ENCODE measurements around the gene DGUOK. TPM values are rescaled to one million over a fixed set of nuclear protein-coding genes. Genes with fewer than 3 reads are reported as not detected.
"Not testable (repeated sequence)": the region's sequence is repeated elsewhere in the genome, so short reads cannot be mapped to it uniquely, and the experiment has no call there.

The DGUOK gene
- total RNA-seq, 1 experiment from 2014 or later = 130 TPM

DNA sequence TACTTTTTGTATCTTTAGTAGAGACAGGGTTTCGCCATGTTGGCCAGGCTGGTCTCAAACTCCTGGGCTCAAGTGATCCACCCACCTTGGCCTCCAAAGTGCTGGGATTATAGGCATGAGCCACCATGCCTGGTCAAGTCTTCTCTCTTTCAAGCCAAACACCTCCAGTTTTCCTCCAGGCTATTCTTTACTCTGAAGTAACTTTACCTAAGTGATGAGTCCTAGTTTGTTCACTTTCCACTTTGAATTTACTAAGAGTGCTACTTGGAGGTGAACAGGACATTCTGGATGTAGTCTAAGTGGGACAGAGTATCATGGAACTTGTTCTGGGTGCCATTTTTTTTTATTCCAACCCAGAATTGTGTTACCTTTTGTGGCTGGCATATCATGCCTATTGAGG, 13.4 kb downstream of the DGUOK start:
- H3K9me2 ChIP-seq (replicated peaks; ENCODE audit: insufficient read depth, low read length); H3K4me3 ChIP-seq (ENCODE audit: low read length); H3K4me1 ChIP-seq (ENCODE audit: low read length); H3K9me3 ChIP-seq (ENCODE audit: low read length); H3K27me3 ChIP-seq (ENCODE audit: low read length); H2AFZ ChIP-seq (ENCODE audit: low read length); H3K9ac ChIP-seq (ENCODE audit: low read length); DNase-seq; H3K27ac ChIP-seq (ENCODE audit: low read length); H3K4me2 ChIP-seq (ENCODE audit: low read depth, low read length, poor library complexity, severe bottlenecking): not testable (repeated sequence)
- H4K20me1 ChIP-seq (ENCODE audit: insufficient read depth, low read depth, low read length) = peaks cover 73% of the 10 kb centered on the region
- H3K36me3 ChIP-seq (ENCODE audit: insufficient read depth, low read length) = peaks cover 52% of the 10 kb centered on the region
- peaks cover 100% of the 10 kb centered on the region for H3K79me2 ChIP-seq (ENCODE audit: low read length)

DNA sequence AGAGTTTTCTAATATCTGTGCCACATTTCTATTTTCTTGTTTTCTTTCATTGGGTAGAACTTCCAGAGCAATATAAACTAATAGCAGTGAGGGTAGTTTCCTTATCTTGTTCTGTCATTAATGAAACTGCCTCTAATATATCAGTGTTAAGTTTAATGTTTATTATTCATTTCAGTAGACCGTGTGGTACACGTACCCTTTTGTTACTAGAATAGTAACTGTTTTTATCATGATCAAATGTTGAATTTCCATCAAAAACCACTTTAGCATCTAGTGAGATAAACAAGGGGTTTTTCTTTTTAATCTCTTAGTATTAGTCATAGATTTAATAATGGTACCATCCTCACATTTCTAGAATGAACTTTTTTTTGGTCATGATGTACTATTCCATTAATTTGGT, 16.0 kb downstream of the DGUOK start:
- no peaks in the 10 kb centered on the region for H3K4me1 ChIP-seq (ENCODE audit: low read length)
- no peak for DNase-seq
- no peak overlapping the region for H3K27ac ChIP-seq (ENCODE audit: low read length)
- peaks cover 98% of the 10 kb centered on the region for H3K79me2 ChIP-seq (ENCODE audit: low read length)
- no peaks in the 10 kb centered on the region for H3K9me3 ChIP-seq (ENCODE audit: low read length)
- H3K9me2 ChIP-seq (replicated peaks; ENCODE audit: insufficient read depth, low read length) = no peaks in the 10 kb centered on the region
- H2AFZ ChIP-seq (ENCODE audit: low read length) = no peak overlapping the region
- no peaks in the 10 kb centered on the region for H3K27me3 ChIP-seq (ENCODE audit: low read length)
- peaks cover 63% of the 10 kb centered on the region for H4K20me1 ChIP-seq (ENCODE audit: insufficient read depth, low read depth, low read length)
- H3K4me3 ChIP-seq (ENCODE audit: low read length) = no peak overlapping the region
- H3K4me2 ChIP-seq (ENCODE audit: low read depth, low read length, poor library complexity, severe bottlenecking) = no peak overlapping the region
- H3K36me3 ChIP-seq (ENCODE audit: insufficient read depth, low read length) = peaks cover 55% of the 10 kb centered on the region
- H3K9ac ChIP-seq (ENCODE audit: low read length) = no peak overlapping the region

DNA sequence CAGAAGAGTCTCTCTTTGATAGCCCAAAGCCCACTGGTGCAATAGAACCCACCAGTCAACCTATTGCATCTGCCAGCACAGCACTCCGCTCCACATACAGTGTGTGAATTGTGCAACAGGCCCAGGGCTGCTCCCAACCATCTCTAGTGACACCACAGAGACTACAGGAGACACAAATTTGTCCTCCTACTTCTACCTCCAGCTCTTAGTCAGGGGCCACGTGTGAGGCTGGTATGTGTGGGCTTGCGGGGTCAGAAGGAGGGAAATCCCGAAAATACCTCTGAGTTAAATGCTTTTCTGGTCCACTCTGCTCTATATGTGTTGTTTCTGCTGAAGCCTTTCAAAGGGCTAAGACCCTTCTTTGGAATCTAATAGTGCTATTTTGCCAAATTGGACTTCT, 18.0 kb downstream of the DGUOK start:
- H3K36me3 ChIP-seq (ENCODE audit: insufficient read depth, low read length) = peaks cover 60% of the 10 kb centered on the region; the same call in 1 of the 2 replicates

DNA sequence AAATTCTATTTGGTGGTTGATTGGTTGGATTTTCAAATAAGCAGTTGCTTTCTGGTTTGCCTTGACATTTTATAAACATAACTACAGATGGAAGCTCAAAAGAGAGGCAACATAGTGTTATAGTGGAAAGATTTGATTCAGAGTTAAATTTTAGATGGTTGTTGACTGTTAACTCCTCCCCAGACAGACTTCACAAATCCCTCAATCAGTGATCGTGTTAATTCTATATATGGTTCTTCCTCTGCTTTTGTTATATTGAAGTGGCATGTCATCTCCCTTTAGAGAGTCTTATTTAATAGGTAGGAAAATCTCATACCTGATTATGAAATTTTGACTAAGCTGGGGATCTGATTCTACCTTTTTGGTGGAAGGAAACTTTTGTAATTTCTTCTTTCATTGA, 19.5 kb downstream of the DGUOK start:
- Histone ChIP-seq H4K20me1 (ENCODE audit: insufficient read depth, low read depth, low read length) (peaks cover 40% of the 10 kb centered on the region), H3K4me3 (ENCODE audit: low read length) (no peak overlapping the region), H3K27me3 (ENCODE audit: low read length) (no peaks in the 10 kb centered on the region), H3K9me3 (ENCODE audit: low read length) (no peaks in the 10 kb centered on the region), H3K27ac (ENCODE audit: low read length) (no peak overlapping the region), H3K9me2 (replicated peaks; ENCODE audit: insufficient read depth, low read length) (no peaks in the 10 kb centered on the region), H2AFZ (ENCODE audit: low read length) (no peak overlapping the region), H3K9ac (ENCODE audit: low read length) (no peak overlapping the region), H3K4me2 (ENCODE audit: low read depth, low read length, poor library complexity, severe bottlenecking) (no peak overlapping the region), H3K4me1 (ENCODE audit: low read length) (no peaks in the 10 kb centered on the region), H3K36me3 (ENCODE audit: insufficient read depth, low read length) (peaks cover 66% of the 10 kb centered on the region), H3K79me2 (ENCODE audit: low read length) (peaks cover 92% of the 10 kb centered on the region)
- no peak for DNase-seq

More for the DNA sequence above, 18.0 kb downstream of the DGUOK start:
- Histone ChIP-seq H3K9me3 (ENCODE audit: low read length) (no peaks in the 10 kb centered on the region), H3K9ac (ENCODE audit: low read length) (no peak overlapping the region), H3K4me2 (ENCODE audit: low read depth, low read length, poor library complexity, severe bottlenecking) (no peak overlapping the region), H3K4me3 (ENCODE audit: low read length) (no peak overlapping the region), H4K20me1 (ENCODE audit: insufficient read depth, low read depth, low read length) (peaks cover 50% of the 10 kb centered on the region), H3K27me3 (ENCODE audit: low read length) (no peaks in the 10 kb centered on the region), H2AFZ (ENCODE audit: low read length) (no peak overlapping the region), H3K9me2 (replicated peaks; ENCODE audit: insufficient read depth, low read length) (no peaks in the 10 kb centered on the region), H3K4me1 (ENCODE audit: low read length) (no peaks in the 10 kb centered on the region), H3K79me2 (ENCODE audit: low read length) (peaks cover 94% of the 10 kb centered on the region), H3K27ac (ENCODE audit: low read length) (no peak overlapping the region)
- DNase-seq = no peak

DNA sequence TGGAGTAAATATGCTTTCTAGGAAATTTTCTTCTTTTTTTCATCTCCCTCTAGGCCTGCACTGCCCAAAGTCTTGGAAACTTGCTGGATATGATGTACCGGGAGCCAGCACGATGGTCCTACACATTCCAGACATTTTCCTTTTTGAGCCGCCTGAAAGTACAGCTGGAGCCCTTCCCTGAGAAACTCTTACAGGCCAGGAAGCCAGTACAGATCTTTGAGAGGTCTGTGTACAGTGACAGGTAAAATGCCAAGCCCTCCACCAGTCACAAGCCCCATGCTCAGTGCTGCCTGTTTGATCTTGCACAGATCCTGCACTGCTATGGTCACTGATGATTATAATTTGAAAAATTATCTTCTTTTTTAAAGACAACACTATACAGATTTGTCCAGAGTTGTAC, 20.0 kb downstream of the DGUOK start:
- Histone ChIP-seq H3K9me2 (replicated peaks; ENCODE audit: insufficient read depth, low read length) (no peaks in the 10 kb centered on the region), H3K9me3 (ENCODE audit: low read length) (no peaks in the 10 kb centered on the region), H3K27me3 (ENCODE audit: low read length) (no peaks in the 10 kb centered on the region), H3K4me3 (ENCODE audit: low read length) (no peak overlapping the region), H3K79me2 (ENCODE audit: low read length) (peaks cover 87% of the 10 kb centered on the region), H3K36me3 (ENCODE audit: insufficient read depth, low read length) (peaks cover 71% of the 10 kb centered on the region), H3K4me2 (ENCODE audit: low read depth, low read length, poor library complexity, severe bottlenecking) (no peak overlapping the region), H2AFZ (ENCODE audit: low read length) (no peak overlapping the region), H4K20me1 (ENCODE audit: insufficient read depth, low read depth, low read length) (peaks cover 44% of the 10 kb centered on the region), H3K27ac (ENCODE audit: low read length) (no peak overlapping the region), H3K4me1 (ENCODE audit: low read length) (no peaks in the 10 kb centered on the region), H3K9ac (ENCODE audit: low read length) (no peak overlapping the region)
- no peak for DNase-seq

DNA sequence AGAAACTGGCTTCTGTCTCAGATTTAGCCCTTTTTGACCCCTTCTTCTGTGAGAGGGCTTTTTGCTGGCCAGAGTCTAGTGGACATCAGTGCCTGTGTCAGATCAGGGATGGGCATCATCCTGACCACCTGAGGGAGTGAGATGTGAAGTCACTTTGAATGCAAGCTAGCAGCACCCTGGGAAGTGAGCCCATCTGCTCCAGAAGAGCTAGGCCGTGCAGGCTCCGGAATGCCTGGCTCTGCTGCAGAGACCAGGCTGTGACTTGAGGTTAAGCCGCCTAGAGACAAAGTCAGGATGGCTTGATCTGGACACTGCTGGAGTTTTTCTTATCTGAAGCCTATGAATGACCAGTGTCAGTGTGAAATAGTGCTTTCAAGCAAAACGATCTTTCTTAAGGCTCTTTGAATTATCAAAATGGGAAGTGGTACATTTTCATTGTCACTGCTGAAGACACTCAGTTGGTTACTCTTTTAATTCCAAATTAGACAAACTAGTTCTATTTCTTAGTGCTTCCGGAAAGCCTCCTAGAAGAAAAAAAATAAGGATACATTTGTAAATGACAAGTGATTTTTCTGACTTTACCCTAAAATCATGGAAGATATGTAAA, 20.8 kb downstream of the DGUOK start:
- Histone ChIP-seq H3K9ac (ENCODE audit: low read length) (no peak overlapping the region), H3K79me2 (ENCODE audit: low read length) (peaks cover 79% of the 10 kb centered on the region), H3K36me3 (ENCODE audit: insufficient read depth, low read length) (peaks cover 77% of the 10 kb centered on the region), H3K4me2 (ENCODE audit: low read depth, low read length, poor library complexity, severe bottlenecking) (no peak overlapping the region), H3K27ac (ENCODE audit: low read length) (no peak overlapping the region), H4K20me1 (ENCODE audit: insufficient read depth, low read depth, low read length) (peaks cover 48% of the 10 kb centered on the region), H2AFZ (ENCODE audit: low read length) (no peak overlapping the region), H3K27me3 (ENCODE audit: low read length) (no peaks in the 10 kb centered on the region), H3K9me2 (replicated peaks; ENCODE audit: insufficient read depth, low read length) (no peaks in the 10 kb centered on the region), H3K9me3 (ENCODE audit: low read length) (no peaks in the 10 kb centered on the region), H3K4me1 (ENCODE audit: low read length) (no peaks in the 10 kb centered on the region), H3K4me3 (ENCODE audit: low read length) (no peak overlapping the region)
- DNase-seq = no peak

DNA sequence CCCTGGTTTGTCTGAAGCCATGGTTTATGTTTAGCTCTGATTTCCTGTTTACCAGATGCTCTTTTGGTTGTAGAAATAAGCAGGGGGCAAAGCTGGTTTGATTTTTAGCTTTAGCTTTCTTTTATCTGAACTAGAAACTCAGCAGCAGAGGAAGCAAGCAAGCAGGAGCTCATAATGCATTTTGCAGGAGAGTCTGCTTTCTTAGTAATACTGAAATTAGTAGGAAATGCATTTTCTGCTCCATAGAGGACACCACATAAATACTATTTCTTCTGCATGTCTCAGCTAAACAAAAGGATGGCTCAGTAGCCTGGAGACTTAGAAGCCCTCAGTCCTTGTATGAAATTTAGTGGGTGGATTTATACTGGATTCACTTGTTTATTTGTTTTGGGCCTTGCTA, 23.1 kb downstream of the DGUOK start:
- Histone ChIP-seq H3K79me2 (ENCODE audit: low read length) (peaks cover 60% of the 10 kb centered on the region), H3K4me2 (ENCODE audit: low read depth, low read length, poor library complexity, severe bottlenecking) (no peak overlapping the region), H3K27ac (ENCODE audit: low read length) (no peak overlapping the region), H4K20me1 (ENCODE audit: insufficient read depth, low read depth, low read length) (peaks cover 43% of the 10 kb centered on the region), H2AFZ (ENCODE audit: low read length) (no peak overlapping the region), H3K4me1 (ENCODE audit: low read length) (no peaks in the 10 kb centered on the region), H3K4me3 (ENCODE audit: low read length) (no peak overlapping the region), H3K27me3 (ENCODE audit: low read length) (no peaks in the 10 kb centered on the region), H3K36me3 (ENCODE audit: insufficient read depth, low read length) (peaks cover 76% of the 10 kb centered on the region), H3K9me2 (replicated peaks; ENCODE audit: insufficient read depth, low read length) (no peaks in the 10 kb centered on the region), H3K9ac (ENCODE audit: low read length) (no peak overlapping the region), H3K9me3 (ENCODE audit: low read length) (no peaks in the 10 kb centered on the region)
- DNase-seq = no peak

DNA sequence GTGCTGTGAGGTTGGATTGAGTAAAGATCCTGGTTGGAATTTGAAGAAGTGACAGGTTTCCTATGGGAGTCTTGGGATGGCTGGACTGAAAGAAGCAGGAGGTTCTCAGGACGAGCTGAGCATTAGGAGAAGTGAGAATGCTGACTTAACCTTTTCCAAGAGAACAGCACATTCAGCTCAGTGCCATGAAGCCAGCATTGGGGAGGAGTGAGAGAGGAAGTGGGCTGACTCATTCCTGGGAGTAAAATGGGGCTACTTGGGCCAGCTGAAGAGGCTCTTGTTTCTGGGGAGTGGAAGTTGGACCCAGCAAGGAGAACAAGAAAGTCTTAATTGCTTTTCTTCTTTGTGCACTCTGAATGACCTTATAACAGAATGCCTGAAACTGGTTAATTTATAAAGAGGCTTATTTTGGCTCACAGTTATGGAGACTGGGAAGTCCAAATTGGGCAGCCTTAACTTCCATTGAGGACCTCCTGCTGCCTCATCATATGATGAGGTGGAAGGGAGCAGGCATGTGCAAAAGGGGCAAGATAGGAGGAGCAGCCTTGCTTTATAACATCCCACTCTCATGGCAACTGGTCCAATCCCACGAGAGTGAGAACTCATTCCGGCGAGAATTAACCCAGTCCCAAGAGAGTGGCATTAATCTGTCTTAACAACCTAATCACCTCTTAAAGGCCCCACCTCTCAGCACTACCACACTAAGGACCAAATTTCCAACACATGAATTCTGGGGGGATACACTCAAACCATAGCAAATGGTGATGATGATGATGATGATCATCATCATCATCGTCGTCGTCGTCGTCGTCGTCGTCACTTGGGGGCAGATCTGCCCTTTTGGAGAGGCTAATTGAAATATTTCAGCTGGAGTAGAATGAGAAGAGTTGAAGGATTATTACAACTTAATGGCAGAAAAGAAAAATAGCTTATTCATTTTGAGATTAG, 26.1 kb downstream of the DGUOK start:
- no peak overlapping the region for H3K4me2 ChIP-seq (ENCODE audit: low read depth, low read length, poor library complexity, severe bottlenecking)
- no peak for DNase-seq
- H3K9me3 ChIP-seq (ENCODE audit: low read length) = no peaks in the 10 kb centered on the region
- no peaks in the 10 kb centered on the region for H3K4me1 ChIP-seq (ENCODE audit: low read length)
- no peak overlapping the region for H2AFZ ChIP-seq (ENCODE audit: low read length)
- H3K9me2 ChIP-seq (replicated peaks; ENCODE audit: insufficient read depth, low read length) = no peaks in the 10 kb centered on the region
- H3K27me3 ChIP-seq (ENCODE audit: low read length) = no peaks in the 10 kb centered on the region
- H3K79me2 ChIP-seq (ENCODE audit: low read length) = peaks cover 33% of the 10 kb centered on the region
- H3K4me3 ChIP-seq (ENCODE audit: low read length) = no peak overlapping the region
- no peak overlapping the region for H3K27ac ChIP-seq (ENCODE audit: low read length)
- no peak overlapping the region for H3K9ac ChIP-seq (ENCODE audit: low read length)
- H4K20me1 ChIP-seq (ENCODE audit: insufficient read depth, low read depth, low read length) = peaks cover 50% of the 10 kb centered on the region
- peaks cover 80% of the 10 kb centered on the region for H3K36me3 ChIP-seq (ENCODE audit: insufficient read depth, low read length)

All from Karpas-422 (cell line).